ENCODE results near the gene RNF220.
"Not testable (repeated sequence)": the region's sequence is repeated elsewhere in the genome, so short reads cannot be mapped to it uniquely, and the experiment has no call there.

The RNF220 gene

GRCh38 chr1:44661781-44662682, 257.0 kb downstream of the RNF220 start:
- no peak for DNase-seq

DNA sequence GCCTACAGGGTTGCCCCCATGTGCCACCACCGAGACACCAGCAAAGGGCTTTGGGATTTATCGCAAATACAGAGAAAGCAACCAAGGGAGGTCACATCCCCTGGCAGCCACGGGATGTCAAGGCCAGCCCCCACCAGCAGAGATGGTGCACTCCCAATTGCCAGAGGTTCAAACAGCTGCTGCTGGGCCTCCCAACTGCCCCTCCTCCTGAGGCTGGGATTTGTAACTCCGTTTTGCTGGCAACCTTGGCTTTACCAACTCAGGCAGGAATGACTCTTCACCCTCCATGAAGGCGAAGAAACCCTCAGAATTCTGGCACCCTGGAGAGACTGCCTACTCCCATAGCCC, 257.6 kb downstream of the RNF220 start:
- no peak for DNase-seq

DNA sequence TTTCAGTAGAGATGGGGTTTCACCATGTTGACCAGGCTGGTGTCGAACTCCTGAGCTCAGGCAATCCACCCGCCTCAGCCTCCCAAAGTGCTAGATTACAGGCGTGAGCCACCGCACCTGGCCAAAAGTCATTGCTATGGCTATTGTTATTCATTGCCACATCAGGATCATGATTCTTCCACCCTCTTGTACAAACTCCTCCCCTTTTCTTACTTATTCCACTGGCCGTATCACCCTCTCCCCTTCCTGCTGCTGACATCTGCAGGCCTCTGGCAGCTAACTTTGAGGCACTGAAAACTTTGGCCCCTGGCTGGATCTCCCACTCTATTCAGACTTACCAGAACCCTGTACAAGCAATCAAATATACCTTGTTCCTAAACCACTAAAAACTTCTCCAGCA, 258.4 kb downstream of the RNF220 start:
- DNase-seq: no peak

DNA sequence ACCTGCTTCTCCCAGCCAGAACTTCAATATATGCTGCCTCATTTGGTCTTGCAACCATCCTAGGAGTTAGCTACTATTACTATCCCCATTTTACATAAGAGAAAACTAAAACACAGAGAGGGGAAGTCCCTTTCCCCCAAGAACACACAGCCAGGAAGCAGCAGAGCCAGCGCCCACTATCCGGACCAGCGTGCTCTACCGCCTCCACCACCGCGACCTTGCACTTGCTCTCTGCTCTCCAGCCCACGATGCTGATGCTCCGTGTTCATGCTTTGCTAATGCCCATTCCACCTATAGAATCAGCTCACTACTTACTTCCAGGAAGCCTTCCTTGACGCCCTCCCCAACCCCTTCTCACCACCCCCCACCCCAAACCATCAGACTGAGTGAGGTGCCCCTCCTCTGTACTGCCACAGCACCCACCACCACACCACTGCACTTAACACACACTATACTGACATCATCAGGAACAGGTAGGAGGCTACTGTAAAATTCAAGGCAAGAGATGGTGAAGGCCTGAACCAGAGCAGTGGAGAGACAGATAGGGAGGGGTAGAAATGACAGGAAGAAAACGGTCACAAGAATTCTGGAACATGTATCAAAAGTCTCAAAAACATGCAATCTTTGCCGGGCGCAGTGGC, 259.8 kb downstream of the RNF220 start:
- no peak for DNase-seq

DNA sequence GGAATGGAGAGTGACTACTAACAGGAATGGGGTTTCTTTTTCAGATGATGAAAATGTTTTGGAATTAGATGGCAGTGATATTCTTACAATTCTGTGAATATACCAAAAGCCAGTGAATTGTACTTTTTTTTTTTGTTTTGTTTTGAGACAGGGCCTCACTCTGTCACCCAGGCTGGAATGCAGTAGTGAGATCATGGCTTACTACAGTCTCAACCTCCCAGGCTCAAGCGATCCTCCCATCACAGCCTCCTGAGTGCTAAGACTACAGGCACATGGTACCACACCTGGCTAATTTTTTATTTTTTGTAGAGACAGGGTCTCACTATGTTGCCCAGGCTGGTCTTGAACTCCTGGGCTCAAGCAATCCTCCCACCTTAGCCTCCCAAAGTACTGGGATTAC, 261.7 kb downstream of the RNF220 start:
- not testable (repeated sequence) for DNase-seq

GRCh38 chr1:44670751-44671640, 265.9 kb downstream of the RNF220 start:
- no peak for DNase-seq

- peak; percentile 67 for DNase-seq
These were observed 267.4 kb downstream of the RNF220 start for GRCh38 chr1:44672254-44672955.

- no peak for DNase-seq
These were observed 268.1 kb downstream of the RNF220 start for GRCh38 chr1:44672961-44673674.

DNA sequence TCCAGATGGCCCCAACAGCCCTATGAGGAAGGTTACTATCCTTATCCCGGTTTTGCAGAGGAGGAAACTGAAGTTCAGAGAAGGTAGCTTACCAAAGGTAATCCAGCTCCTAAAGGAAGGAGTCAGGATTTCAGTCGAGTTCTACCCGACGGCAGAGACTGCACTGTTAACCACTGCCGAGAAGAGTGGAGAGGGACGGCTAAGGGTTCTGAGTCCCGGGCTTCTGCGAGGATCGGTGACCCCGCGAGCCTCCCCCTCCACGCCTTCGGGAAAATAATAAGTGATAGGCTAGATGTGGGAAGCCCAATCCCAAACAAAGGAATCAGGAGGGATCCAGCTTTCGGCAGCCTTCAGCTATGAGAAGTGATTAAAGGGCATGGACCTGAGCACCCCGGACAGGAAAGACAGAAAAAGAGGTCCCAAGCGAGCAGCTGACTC, 268.6 kb downstream of the RNF220 start:
- no peak for DNase-seq

DNA sequence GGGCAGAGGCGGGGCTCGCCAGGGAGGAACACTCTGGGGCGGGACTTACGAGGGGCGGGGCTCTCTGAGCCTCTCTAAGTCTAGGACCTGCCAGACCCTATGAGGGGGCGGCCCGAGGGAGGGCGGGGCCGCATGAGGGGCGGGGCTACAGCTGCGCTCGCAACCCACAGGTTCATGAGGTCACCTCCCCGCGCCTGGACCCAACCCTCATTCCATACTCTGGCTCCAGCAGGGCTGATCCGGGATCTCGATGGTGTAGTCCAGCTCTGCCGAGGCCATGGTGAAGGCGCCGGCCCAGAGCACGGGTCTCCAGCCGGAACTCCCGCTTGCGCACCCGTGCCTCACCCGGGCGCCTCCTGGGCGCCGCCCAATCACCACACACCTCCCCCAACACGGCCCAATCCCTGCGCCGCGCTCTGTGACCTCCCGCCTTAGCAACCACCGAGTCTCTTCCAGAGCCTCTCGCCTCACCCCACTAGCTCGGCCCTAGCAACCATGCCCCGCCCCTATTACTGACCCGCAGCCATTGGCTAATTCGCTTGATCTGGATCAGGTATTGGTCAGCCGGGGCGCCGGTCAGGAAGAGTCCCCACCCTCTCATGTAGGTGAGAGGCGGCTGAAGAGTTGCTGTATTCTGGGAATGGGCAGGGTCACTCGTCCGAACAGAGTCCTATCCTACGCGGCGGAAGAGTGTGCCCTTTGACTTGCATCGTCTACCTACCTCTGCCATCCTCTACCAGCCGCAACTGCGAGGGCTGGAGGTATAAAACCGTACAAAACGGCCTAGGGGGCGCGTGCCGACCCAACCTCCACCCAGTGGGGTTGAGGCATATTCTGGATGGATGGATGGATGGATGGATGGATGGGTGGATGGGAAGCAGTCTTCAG, 269.3 kb downstream of the RNF220 start, which contains the start of the genes ARMH1 and TMEM53:
ARMH1 (plus strand) TSS at position 602 of the 888 bp plus-strand sequence. CDS start 14,984 bp downstream, outside the sequence.
TMEM53 (minus strand) TSS at position 369 of the 888 bp plus-strand sequence; CDS start at position 279, 90 bp downstream.
- peak; percentile 99 for DNase-seq

DNA sequence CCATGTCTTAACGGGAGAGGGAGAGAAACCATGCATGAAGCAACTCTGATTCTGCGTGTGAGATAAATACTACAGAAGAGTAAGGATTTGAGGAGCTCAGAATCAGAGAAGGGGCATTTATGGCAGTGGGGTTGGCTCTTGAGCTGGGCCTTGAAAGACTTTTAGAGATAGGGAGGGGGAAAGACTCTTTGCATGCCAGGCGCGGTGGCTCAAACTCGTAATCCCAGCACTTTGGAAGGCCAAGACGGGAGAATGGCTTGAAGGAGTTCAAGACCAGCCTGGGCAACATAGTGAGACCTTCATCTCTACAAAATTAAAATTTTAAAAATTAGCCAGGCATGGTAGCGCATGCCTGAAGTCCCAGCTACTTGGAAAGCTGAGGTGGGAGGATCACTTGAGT, 270.1 kb downstream of the RNF220 start:
- DNase-seq: no peak

DNA sequence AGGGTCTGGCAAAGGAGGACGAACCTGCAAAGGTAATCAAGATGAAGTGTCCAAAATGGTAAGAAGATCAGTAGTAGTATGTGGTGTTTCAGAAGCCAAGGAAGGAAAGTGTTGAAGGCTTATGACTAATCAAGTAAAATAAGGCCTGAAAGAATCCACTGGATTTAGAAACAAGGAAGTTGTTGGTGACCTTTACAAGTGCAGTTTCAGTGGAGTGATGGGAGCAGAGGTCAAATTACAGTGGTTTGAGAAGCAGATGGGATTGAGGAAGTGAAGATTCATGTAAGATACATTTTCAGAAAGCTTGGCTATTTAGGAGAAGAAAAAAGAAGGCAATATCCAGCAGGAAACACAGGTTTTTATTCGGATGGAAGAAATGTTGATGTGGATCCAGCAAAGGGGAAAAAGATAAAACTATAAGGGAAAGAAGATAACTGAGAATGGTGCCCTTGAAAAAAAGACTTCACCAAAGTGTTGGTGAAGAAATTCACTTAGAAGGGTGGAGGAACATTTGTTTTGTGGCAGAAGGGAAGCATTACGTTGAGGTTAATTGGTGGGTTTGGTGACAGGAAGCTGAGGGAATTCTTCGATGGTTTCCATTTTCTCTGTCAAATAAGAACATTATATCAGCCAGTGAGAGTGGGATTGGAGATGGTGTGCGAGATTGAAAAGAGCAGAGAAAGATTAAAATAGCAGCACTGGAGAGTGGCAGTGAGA, 271.6 kb downstream of the RNF220 start:
- DNase-seq: no peak

GRCh38 chr1:44677201-44677766, 272.2 kb downstream of the RNF220 start:
- peak; percentile 55 for DNase-seq

- no peak for DNase-seq
These were observed 273.1 kb downstream of the RNF220 start for GRCh38 chr1:44678120-44678519.

- DNase-seq: no peak
These were observed 273.6 kb downstream of the RNF220 start for GRCh38 chr1:44678626-44679025.

GRCh38 chr1:44679468-44679867, 274.4 kb downstream of the RNF220 start:
- DNase-seq: no peak

GRCh38 chr1:44681905-44682882, 277.1 kb downstream of the RNF220 start:
- no peak for DNase-seq

DNA sequence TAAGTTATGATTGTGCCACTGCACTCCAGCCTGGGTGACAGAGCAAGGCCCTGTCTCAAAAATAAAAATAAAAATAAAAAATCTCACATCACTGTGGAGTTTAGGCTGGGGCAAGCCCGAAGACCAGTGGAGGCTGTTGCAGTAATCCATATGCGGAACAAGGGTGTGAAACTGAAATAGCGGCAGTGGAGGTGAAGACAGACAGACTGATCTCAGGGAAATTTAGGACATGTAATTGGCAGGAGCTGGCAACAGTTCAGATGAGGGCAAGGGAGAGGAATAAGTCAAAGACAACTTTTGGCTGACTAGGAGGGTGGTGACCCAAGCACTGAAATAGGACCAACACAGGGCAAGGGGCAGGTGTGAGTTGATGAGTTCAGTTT, 277.8 kb downstream of the RNF220 start:
- no peak for DNase-seq

All from hematopoietic multipotent progenitor cell treated with erythropoietin and hydrocortisone succinate and interleukin-3 and kit ligand, for 8 days (in vitro differentiated cells).